Measurements from ENCODE around the gene PBRM1.

The PBRM1 gene

GRCh38 chr3:52541050-52541449, 144.7 kb downstream of the PBRM1 start:
- H3K36me3 ChIP-seq (ENCODE audit: control insufficient read depth, insufficient read depth, low read length) = peaks cover 5% of the 10 kb centered on the region
- H3K4me3 ChIP-seq (replicated peaks; ENCODE audit: low read depth, low read length) = no peak overlapping the region
- no peaks in the 10 kb centered on the region for H3K27me3 ChIP-seq (replicated peaks; ENCODE audit: control insufficient read depth, insufficient read depth, low read length)
- no peak for TF ChIP-seq CTCF (IDR thresholded peaks at IDR 0.05; ENCODE audit: insufficient read depth, low read length, poor library complexity, severe bottlenecking)
- DNase-seq (ENCODE audit: extremely low read depth, insufficient read length) = no peak

GRCh38 chr3:52539010-52539653, 146.6 kb downstream of the PBRM1 start:
- no peak overlapping the region for H3K4me3 ChIP-seq (replicated peaks; ENCODE audit: low read depth, low read length)
- H3K36me3 ChIP-seq (ENCODE audit: control insufficient read depth, insufficient read depth, low read length) = peaks cover 5% of the 10 kb centered on the region
- no peak for TF ChIP-seq CTCF (IDR thresholded peaks at IDR 0.05; ENCODE audit: insufficient read depth, low read length, poor library complexity, severe bottlenecking)
- no peak for DNase-seq (ENCODE audit: extremely low read depth, insufficient read length)
- no peaks in the 10 kb centered on the region for H3K27me3 ChIP-seq (replicated peaks; ENCODE audit: control insufficient read depth, insufficient read depth, low read length)

GRCh38 chr3:52537726-52538421, 147.8 kb downstream of the PBRM1 start:
- H3K4me3 ChIP-seq (replicated peaks; ENCODE audit: low read depth, low read length) = peak overlapping the region; percentile 99
- no peaks in the 10 kb centered on the region for H3K27me3 ChIP-seq (replicated peaks; ENCODE audit: control insufficient read depth, insufficient read depth, low read length)
- H3K36me3 ChIP-seq (ENCODE audit: control insufficient read depth, insufficient read depth, low read length) = peaks cover 5% of the 10 kb centered on the region
- no peak for DNase-seq (ENCODE audit: extremely low read depth, insufficient read length)
- TF ChIP-seq CTCF (IDR thresholded peaks at IDR 0.05; ENCODE audit: insufficient read depth, low read length, poor library complexity, severe bottlenecking) = no peak

- H3K4me3 ChIP-seq (replicated peaks; ENCODE audit: low read depth, low read length) = peak overlapping the region; percentile 99
- no peak for TF ChIP-seq CTCF (IDR thresholded peaks at IDR 0.05; ENCODE audit: insufficient read depth, low read length, poor library complexity, severe bottlenecking)
- H3K36me3 ChIP-seq (ENCODE audit: control insufficient read depth, insufficient read depth, low read length) = peaks cover 5% of the 10 kb centered on the region
- DNase-seq (ENCODE audit: extremely low read depth, insufficient read length) = no peak
- H3K27me3 ChIP-seq (replicated peaks; ENCODE audit: control insufficient read depth, insufficient read depth, low read length) = no peaks in the 10 kb centered on the region
Measured at GRCh38 chr3:52537165-52537620, 148.5 kb downstream of the PBRM1 start.

GRCh38 chr3:52536369-52537164, 149.1 kb downstream of the PBRM1 start, which contains the start of gene UQCC5:
TSS of gene UQCC5 (plus strand) at chr3:52536605. CDS start at chr3:52536756, 151 bp downstream.
- H3K27me3 ChIP-seq (replicated peaks; ENCODE audit: control insufficient read depth, insufficient read depth, low read length) = no peaks in the 10 kb centered on the region
- TF ChIP-seq CTCF (IDR thresholded peaks at IDR 0.05; ENCODE audit: insufficient read depth, low read length, poor library complexity, severe bottlenecking) = no peak
- peaks cover 5% of the 10 kb centered on the region for H3K36me3 ChIP-seq (ENCODE audit: control insufficient read depth, insufficient read depth, low read length)
- peak within 1 kb of the TSS; percentile 99 for H3K4me3 ChIP-seq (replicated peaks; ENCODE audit: low read depth, low read length)
- peak; percentile 99 for DNase-seq (ENCODE audit: extremely low read depth, insufficient read length)
